GM18867 (cell line): ENCODE results near the gene EFNB1.

Experiments used
- ATAC-seq: cut with Tn5 transposase; IDR thresholded peaks from one replicate; pipeline ENCODE4 v1.9.1; 2021; ENCODE audit warnings: mild to moderate bottlenecking, moderate library complexity; ENCODE audit not compliant: unreplicated experiment

Gene EFNB1

DNA sequence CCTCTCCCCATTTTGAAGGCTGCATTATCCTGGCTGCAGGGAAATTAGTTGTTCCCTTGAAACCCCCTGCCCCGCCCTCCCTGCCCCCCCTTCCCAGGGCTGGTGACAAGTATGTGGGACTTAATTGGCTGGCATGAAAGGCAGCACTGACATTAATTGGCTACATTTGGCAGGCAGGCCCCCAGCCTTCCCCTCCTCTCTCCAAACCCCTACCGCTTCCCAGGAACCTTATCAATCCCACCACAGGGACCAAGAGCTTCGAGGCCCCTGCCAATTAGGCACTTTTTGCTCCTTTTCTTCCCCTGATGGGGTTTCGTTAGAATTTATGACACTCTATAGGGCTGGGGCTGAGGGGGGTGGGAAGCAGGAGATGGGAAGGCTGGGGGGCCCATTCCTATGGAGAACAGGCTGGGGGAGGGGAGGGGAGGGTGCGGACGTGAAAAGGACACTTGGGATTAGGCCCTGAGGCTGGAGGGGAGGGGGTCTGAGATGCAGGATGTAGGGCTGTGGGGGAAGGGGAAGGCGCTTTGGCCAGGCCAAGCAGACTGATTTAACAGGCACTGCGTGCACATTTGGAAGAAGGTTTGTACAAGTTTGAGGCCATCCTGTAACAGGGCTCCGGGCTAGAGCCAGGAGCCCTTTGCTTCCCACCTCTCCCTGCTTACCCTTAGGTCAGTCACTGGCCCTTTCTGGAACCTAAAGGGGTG, 52.2 kb downstream of the EFNB1 start:
- no peak for ATAC-seq

DNA sequence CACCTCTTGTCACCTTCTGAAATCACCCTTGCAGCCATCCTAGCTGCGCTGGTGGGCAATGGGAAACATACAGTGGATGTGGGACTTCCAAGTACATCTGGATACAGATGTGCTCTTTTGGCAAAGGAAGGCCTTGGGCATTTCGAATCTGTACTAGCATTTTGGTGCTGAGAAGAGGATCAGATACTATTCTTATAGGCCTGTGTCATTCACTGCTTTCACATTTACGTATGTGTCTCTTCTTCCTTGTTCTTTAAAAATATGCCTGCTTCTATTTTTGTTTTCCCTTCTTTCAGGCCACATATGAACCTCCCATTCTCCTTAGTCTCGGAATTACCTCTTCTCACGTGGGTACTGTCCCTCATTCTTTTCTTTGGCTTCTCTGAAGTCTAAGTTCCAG, 53.1 kb downstream of the EFNB1 start:
- ATAC-seq: no peak

DNA sequence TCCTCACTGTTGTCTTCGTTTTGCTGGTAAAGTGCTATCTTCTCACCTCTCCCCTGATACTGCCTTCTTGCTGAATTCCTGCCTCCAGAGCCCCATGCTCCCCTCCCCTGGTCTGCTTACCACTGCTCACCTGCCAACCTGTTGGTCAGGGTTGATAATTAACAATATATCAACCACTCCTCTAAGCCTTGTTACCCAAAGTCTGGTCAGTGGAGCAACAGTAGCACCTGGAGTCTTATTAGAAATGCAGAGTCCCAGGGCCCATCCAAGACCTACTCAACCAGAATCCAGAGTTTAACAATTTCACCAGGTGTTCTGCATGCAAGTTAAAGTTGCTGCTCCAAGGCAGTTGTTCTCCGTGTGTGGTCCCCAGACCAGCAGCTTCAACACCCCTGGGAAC, 55.0 kb downstream of the EFNB1 start:
- ATAC-seq: no peak

DNA sequence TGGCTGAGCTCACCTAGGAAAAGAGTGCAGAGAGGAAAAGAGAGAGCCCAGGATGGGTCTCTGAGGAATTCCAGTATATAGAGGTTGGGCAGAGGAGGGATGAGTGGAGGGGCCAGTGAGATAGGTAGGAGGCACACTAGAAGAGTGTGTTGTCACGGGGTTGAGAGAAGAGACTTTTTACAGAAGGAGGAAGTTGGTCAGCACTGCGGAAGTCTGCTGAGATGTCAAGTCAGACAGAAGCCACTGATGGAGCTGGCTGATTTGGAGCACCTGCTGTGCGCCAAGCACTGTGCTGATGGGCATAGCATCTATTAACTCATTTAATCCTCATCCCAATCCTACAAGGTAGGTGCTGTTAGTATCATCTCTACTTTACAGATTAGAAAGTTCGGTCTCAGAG, 60.4 kb downstream of the EFNB1 start:
- no peak for ATAC-seq
